Hematopoietic multipotent progenitor cell treated with erythropoietin and hydrocortisone succinate and interleukin-3 and kit ligand, for 6 days (in vitro differentiated cells): ENCODE measurements around the gene PUSL1.

ENCODE experiments used
- DNase-seq: peaks from one replicate; pipeline ENCODE4 v3.0.0-alpha.2; 2015

The PUSL1 gene

GRCh38 chr1:1354271-1355247 is 46.2 kb downstream of the PUSL1 start:
- no peak for DNase-seq

GRCh38 chr1:1355416-1355815 is 47.0 kb downstream of the PUSL1 start:
- peak; percentile 43 for DNase-seq

DNA sequence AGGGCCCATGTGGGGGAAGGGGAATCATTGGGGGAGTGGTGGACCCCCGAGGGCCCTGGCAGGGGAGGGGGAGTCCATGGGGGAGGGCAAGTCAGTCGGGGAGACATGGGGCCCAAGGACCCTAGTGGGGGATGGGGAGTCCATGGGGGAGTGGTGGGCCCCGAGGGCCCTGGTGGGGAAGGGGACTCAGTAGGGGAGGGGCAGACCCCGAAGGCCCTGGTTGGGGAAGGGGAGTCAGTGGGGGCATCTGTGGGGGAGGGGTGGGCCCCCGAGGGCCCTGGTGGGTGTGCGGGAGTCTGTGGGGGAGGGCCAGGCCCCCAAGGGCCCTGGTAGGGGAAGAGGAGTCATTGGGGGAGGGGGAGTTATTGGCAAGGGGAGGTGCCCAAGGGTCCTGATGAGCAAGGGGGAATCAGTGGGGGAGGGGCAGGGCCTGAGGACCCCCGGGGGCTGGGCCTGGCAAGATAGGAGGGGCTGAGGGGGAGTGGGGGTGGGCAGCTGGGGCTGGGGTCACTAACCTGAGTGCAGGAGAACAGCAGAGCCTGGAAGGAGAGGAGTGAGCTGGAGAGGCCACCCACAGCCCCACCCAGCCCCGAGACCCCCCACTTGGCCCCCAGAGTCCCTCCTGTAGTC is 47.9 kb downstream of the PUSL1 start:
- DNase-seq: no peak

GRCh38 chr1:1356796-1357401 is 48.5 kb downstream of the PUSL1 start:
- no peak for DNase-seq

- no peak for DNase-seq
Observed at GRCh38 chr1:1357871-1358432, 49.6 kb downstream of the PUSL1 start.

- no peak for DNase-seq
Observed at GRCh38 chr1:1358433-1359271, 50.3 kb downstream of the PUSL1 start, which contains the start of gene MXRA8. Gene MXRA8 (minus strand): TSS chr1:1358555. CDS start chr1:1358504, 51 bp downstream.

DNA sequence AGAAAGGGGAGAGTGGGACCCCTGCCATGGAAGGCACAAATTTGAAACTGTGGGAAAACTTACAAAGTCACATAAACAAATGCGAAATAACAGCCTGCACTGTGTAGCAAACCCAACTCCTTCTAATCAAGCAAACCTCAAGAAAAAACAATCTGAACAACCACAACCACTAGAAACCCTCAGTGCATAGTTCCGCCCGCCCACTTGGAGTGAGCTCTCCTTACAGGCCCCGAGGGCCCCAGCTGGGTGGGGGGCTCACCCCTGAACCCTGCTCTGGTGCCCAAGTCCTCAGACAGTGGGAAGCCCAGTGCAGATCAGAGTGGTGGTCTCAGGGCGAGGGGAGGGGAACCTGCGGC is 50.9 kb downstream of the PUSL1 start:
- no peak for DNase-seq

GRCh38 chr1:1359664-1360468 is 51.5 kb downstream of the PUSL1 start:
- DNase-seq: no peak

DNA sequence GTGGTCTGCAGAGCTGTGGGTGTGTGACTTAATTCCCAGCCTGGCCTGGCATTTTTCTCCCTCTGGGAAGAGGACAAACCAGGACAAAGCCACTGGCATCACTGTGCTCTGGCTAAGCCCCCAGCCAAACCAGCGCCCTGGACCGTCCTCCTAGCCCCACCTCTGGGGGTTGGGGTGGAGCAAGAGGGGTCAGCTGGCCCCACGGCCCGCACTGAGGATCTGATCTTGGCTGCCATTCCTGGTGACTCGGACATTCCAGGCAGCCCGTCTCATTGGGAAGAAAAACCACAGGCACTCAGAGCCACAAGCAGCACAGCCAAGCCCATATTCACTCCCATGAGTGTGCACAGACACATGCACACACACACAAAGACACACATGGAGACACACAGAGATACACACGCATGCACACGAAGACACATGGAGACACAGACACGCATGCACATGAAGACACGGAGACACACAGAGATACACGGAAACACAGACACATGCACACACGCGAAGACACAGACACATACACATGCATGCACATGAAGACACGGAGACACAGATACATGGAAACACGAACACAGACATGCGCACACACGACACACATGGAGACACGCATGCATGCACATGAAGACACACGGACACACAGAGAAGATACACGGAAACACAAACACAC is 52.2 kb downstream of the PUSL1 start:
- DNase-seq: no peak
